ENCODE results near the gene DIDO1.
"Not testable (repeated sequence)": the region's sequence is repeated elsewhere in the genome, so short reads cannot be mapped to it uniquely, and the experiment has no call there.

DIDO1 gene

DNA sequence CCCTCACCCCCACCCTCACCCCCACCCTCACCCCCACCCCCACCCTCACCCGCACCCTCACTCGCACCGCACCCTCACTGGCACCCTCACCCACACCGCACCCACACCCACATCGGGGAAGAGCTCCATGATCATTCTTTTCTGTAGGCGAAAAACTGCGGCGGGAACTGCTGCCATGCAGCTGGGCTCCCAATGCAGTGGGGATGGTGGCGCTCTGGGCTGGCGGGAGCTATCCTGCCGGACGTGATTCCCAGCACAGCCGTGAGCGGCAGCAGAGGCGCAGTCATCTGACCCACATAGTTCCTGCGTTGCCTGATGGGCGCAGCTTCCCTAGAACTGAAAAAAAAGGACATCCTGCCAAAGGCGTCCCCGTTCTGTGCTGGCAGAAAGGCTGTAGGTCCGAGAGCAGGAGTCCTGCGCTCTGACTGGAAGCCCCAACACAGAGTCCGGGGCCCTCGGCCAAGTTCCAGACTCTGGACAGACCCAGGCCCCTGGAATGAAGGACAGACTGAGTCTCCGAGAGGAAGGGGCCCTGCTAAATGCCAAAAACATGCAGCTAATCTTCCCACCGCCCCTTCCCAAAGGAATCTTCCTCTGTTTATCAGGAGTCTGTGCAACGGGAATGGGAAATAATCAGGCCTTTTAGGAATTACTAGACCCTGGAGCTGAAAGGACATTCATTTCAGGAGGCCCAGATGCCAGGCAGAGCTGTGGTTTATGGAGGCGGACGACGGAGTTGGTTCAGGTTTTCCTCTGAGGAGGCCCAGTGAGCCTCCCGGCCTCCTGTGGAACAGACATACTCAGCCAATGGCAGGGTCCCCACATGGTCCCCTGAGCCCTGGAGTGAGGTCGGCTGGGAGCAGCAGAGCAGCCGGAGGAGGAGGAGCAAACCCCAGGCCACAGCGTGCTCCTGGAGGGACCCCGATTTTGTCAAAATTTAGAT lies 50.6 kb downstream of the DIDO1 start:
- DNase-seq, result peak; percentile 48

DNA sequence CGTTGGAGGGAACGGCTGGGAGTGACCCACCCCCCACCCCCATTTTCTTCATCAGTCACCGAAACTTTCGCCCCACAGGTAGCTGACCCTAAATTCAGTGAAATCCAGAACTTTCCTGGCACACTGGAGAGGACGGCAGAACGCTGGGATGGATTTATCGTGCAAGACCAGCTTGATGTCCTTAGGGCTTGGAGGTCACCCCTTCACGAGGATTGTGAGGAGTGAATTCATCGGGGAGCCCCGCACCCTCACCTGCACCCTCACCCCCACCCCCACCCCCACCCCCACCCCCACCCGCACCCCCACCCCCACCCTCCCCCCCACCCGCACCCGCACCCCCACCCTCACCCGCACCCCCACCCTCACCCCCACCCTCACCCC lies 51.4 kb downstream of the DIDO1 start:
- DNase-seq, result no peak

DNA sequence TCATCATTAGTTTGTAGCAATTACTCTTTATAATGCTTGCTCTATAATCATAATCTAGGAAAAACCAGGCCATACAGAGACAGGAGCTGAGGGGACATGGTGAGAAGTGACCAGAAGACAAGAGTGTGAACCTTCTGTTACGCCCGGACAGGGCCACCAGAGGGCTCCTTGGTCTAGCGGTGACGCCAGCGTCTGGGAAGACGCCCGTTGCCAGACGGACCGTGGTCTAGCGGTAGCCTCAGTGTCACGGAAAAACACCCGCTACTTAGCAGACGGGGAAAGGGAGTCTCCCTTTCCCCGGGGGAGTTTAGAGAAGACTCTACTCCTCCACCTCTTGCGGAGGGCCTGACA lies 52.6 kb downstream of the DIDO1 start:
- DNase-seq, result not testable (repeated sequence)

DNA sequence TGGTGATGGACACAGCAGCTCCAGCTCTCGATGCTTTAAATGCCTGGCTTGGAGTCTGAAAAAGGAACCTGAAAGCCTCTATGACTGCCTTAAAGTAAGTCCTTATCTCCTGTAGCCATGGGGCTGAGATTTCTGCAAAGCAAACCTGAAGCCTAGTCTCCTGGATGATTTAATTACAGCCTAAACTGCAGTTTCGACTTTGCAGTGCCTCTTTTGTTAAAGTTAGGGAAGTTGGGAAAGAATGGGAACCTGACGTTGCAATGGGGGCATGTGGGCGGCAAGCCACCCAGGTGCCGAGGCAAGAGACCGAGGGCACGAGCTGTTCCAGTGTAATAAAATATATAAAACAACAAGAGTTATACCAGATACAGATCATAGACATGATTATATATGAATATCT lies 53.0 kb downstream of the DIDO1 start:
- DNase-seq, result no peak

DNA sequence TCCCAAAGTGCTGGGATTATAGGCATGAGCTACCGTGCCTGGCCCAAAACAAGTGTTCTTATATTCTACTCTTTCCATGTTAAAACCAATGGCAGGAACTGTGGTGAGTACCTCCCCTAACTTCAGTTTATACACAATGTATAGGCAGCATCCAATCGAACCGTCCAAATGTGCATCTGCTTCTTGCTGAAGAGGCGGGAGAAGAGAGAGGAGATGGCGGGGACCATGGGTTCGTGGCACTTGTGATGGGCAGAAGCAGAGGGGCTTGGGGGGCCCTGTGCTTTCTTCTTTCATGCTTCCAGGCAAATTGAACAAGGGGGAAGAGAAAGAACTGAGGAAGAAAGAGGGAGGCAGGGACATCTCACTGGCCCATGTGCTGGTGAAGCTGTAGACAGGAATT lies 53.4 kb downstream of the DIDO1 start:
- no peak for DNase-seq

DNA sequence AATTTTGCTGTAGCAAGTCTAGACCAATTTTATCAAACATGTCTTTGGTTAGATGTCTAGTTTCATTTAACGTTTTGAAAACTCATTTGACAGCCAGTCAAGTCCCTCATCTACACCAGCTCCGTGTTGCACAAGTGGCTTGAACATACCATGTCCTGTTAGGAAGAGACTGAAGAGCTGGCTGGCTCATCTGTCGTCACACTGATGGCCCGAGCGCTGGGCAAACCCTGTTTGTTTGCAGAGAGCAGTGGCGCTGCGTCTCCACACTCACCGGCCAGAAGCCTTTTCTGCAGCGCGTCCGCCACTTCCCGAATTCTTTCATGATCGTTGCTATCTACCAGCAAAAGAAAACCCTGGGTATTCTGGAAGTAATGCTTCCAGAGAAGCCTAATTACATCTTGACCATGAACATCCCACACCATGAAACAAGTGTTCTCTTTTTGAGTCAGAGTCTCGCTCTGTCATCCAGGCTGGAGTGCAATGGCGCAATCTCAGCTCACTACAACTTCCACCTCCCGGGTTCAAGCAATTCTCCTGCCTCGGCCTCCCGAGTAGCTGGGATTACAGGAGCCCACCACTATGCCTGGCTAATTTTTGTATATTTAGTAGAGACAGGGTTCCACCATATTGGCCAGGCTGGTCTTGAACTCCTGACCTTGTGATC lies 54.0 kb downstream of the DIDO1 start:
- DNase-seq, result no peak

DNA sequence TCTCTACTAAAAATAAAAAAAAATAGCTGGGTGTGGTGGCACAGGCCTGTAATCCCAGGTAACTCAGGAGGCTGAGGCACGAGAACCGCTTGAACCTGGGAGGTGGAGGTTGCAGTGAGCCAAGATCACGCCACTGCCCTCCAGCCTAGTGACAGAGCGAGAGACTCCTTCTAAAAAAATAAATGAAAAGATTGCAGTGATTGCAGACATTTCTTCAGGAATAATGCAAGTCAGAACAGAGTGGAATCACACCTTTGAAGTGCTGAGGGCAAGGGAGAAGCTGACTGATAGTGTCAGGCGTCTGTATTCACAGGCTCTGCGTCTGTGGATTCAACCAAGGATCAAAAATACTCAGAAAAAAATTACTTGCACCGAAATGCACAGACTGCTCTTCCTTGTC lies 62.1 kb downstream of the DIDO1 start:
- DNase-seq, result no peak

DNA sequence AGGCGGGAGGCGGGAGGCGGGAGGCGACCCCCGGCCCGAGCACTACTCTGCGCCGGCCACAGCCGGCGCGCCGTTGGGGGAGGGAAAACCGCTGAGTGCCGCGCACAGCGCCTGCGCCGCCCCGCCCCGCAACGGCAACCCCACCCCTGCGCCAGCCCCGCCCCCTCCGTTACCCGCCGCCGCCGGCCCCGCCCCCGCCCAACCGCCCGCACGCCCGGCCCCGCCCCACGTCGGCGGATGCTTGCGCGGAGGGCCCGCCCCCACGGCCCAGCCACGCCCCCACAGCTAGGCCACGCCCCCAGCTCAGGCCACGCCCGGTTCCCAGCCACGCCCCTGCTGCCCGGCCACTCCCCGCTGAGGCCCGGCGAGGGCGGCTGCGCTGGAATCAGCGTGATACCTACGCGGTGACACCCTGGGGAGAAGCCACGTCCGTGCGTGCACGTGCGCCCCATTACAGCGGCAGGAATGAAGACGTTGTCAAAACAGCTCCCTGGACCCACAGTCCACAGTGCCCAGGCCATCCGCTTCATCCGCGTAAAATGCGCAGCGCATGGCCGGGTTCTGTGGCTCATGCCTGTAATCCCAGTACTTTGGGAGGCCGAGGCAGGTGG lies 64.5 kb downstream of the DIDO1 start, which contains the start of gene TCFL5:
Gene TCFL5, minus strand, starts transcription at position 97 of the 611 bp plus-strand sequence. CDS start 152 bp downstream, outside the sequence.
- no peak for DNase-seq

DNA sequence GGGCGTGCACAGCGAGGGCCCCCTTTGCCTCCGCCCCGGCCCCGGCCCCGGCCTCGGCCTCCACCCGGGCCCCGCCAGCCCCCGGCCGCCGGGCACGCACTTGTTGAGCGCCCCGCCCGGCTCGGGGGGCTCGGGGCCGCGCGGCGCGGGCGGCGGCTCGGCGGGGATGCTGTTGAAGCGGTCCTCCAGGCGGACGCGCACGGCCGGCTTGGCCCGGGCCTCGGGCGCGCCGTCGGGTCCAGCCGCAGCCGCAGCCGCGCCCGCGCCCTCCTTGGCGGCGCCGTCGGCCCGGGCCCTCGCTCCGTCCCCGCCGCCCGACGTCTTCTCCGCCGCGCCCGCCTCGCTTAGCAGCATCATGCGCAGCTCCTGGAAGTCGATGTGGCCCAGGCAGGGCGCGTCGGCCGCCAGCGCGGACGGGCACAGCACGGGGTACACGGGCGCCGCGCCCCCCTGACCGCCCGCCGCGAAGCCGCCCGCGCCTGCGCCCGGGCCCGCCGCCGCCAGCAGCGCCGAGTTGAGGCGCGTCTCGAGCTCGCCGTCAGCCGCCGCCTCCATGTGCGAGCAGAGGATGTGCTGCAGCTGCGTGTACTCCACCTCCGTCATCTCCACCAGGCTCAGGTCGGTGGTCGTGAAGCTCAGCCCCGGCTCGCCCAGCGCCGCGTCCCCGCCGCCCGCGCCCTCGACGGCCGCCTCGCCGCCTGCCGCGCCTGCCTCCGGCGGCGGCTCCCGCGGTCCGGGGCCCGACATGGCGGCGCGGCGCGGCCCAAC lies 65.2 kb downstream of the DIDO1 start:
- no peak for DNase-seq

DNA sequence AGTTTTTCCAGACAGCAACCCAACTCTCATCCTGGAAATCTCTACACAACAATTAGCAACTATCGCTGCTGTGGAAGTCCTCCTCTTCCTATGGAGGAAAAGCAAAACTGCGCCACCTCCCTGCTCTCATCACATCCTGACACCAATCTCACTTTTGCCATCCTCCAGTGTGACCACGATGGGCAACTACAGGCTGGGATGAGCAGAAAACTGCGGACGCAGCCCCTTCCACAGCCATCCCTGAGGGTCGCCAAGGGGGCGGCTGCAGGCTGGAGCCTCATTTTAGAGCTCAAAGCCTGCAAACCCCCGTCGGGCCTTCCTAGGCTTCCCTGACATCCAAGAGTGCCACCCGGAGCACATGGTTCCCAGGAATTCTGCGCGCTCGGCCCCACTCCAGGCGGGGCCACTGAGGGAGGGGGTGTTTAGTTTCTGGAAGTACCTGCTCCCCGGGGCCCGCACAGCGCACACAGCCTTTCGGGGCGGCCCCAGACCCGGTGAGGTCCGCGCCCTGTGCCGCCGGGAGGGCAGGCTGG lies 65.8 kb downstream of the DIDO1 start:
- DNase-seq, result no peak

DNA sequence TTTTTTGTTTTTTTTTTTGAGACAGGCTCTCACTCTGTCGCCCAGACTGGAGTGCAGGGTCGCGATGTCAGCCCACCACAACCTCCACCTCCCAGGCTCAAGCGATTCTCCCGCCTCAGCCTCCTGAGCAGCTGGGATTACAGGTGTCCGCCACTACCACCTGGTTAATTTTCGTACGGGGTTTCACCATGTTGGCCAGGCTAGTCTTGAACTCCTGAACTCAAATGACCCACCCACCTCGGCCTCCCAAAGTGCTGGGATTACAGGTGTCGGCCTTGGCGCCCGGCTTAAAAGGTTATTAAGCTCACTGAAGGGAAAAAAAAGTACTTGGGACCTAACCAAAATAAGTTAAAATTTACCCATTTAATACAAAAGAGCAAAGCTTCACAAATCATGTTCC lies 66.6 kb downstream of the DIDO1 start:
- DNase-seq, result no peak

DNA sequence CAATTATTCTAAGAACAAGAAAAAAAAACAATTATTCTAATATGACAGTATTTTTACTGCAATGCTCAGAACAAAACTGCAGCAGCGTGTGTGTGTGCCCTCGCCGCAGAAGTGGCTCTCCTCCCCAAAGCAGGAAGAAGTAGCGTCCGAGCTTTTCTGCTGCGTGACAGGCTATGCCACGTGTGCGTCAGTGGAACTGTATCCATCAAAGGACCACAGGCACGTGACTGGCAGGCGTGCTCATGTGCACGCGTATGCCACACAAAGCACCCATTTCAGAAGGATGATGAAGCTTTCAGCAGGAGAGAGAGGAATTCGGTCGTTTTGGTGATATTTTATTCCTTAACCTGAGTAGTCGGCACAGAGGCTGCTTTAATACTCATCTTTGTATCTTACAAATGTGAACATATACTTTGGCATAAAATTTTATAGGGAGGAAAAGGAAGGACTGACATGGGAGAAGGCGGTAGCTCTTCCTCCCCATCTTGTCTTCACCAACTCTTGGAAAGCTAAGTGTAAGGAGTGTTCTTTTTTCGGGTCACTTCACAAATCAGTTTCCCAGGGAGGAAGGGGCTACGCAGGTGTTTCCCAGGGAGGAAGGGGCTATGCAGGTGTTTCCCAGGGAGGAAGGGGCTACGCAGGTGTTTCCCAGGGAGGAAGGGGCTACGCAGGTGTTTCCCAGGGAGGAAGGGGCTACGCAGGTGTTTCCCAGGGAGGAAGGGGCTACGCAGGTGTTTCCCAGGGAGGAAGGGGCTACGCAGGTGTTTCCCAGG lies 68.1 kb downstream of the DIDO1 start:
- DNase-seq, result no peak

DNA sequence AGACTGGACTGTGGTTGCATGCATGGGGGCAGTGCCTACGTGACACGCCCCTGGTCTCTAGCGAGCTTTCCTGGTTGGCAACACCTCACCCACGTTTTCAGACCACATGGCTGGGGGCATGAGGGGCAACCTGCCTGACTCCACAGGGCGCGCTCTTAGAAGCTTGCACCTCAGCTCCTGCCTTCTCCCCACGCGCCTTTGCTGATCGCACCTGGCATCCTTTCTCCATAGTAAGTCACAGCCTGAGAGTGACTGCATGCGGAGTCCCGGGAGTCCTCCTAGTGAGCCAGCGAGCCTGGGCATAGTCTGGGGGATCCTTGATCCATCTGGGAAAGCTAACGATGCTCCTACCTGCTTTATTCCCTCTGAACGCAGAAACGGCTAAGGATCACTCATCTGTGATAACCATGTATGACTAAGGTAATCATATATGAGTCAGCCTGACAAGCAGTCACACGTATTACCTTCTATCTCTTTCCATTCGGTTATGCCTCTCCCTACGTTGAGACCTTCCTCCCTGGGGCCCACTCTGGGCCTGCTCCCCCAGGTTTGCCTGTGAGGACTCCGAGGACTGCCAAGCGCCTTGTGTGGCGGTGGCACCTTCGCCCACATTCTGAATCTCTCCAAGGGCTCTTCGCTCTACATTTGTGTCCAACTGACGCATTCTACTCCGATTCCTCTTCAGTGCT lies 69.2 kb downstream of the DIDO1 start:
- no peak for DNase-seq

DNA sequence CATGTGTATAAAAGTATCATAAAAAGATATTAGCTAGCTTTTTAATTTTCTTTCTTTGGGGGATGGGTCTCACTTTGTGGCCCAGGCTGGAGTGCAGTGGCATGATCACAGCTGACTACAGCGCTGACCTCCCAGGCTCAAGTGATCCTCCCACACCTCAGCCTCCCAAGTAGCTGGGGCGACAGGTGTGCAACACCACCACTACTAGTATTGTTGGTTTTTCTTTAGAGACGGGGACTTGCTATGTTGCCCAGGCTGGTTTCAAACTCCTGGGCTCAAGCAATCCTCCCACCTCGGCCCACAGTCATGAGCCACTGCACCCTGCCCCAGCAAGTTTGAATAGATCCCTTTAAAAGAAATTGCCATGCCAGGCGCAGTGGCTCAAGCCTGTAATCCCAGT lies 71.2 kb downstream of the DIDO1 start:
- no peak for DNase-seq

DNA sequence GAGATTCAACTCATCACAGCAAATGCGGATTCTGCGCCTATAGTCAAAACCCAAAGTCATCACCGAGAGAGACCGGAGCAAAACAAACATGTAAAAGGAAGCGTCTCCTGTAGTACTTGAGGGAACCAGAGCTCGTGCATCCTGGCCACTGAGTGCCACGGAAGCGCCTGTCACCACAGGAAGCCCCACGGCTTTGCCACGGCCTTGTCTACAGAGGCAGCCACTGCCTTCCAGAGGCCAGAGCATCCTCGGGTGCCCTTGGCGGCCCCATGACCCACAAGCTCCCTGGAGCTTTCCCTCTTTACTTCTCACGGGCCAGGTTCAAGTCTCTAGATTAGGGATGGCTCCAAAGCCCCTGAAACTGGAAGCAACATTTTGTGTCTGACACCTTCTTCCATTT lies 72.2 kb downstream of the DIDO1 start:
- no peak for DNase-seq

DNA sequence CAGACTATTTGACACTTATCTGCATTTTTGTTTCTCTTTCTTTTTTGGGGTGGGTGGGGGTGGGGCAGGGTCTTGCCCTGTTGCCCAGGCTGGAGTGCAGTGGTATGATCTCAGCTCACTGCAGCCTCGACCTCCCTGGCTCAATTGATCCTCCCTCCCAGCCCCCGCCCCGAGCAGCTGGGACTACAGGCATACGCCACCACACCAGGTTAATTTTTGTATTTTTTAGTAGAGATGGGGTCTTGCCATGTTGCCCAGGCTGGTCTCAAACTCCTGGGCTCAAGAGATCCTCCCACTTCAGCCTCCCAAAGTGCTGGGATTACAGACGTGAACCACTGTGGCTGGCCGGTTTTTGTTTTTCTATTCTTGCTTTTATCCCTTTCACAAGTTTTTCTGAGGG lies 73.0 kb downstream of the DIDO1 start:
- DNase-seq, result not testable (repeated sequence)

DNA sequence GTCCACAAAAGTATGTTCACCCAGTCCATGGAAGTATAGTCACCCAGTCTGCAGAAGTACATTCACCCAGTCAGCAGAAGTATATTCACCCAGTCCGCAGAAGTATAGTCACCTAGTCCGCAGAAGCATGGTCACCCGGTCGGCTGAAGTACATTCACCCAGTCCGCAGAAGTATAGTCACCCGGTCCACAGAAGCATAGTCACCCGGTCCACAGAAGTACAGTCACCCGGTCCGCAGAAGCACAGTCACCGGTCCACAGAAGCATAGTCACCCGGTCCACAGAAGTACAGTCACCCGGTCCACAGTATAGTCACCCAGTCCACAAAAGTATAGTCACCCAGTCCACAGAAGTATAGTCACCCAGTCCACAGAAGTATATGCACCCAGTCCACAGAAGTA lies 73.5 kb downstream of the DIDO1 start:
- no peak for DNase-seq

DNA sequence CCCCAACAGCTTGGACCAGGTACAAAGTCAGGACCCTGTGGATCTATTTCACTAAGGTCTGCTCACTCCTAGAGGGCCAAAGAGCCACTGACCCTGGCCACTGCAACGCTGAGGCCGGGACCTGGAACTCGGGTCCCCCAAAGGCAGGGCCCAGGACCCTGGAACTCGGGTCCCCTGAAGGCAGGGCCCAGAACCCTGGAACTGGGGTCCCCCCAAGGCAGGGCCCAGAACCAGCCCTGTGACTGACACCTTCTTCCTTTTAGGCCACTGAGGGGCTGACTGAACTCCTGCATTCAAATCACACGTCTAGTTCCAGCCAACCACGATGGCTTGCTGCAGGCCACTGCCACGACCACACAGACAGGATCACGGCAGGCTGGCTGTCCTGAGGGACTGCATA lies 74.1 kb downstream of the DIDO1 start:
- no peak for DNase-seq

DNA sequence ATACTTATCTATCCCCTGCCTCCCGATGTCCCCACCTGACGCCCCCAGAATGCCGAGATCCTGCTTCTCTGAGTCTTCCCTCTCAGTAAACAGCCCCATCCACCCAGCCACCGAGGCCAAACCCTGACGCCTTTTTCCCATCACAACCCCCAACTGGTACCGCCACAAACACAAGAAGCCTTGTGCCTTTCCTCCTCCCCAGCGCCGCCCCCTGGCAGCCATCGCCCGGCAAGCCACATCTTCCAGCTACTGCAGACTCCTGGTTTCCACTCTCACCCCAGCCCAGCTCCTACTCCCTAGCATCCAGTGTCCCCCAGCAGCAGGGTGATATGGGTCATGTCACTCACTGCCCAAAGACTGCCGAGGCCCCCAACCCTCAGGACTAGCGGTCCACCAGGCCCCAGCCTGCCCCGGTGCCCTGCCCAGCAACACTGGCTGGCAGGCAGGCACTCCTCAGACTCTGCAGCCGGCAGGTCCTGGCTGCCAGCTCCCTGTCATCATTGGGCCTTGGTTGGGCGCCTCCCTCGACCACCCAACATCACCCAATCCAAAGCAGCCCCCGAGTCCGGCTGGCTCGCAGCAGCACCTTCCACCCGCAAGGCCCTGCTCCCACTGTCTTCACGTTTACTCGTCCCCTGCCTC lies 75.9 kb downstream of the DIDO1 start:
- no peak for DNase-seq

DNA sequence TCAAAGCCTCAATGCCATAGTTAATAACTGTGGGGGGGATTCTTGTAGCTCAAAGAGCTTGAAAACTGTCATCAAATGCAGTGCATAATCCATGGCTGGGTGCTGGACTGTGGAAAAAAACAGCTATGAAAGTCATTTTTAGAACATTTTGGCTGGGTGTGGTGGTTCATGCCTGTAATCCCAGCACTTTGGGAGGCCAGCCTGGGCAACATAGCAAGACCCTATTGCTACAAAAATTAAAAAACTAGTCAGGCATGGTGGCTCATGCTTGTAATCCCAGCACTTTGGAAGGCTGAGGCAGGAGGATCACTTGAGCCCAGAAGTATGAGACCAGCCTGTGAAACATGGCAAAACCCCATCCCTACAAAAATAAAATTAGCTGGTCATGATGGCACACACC lies 76.9 kb downstream of the DIDO1 start:
- DNase-seq, result no peak

DNA sequence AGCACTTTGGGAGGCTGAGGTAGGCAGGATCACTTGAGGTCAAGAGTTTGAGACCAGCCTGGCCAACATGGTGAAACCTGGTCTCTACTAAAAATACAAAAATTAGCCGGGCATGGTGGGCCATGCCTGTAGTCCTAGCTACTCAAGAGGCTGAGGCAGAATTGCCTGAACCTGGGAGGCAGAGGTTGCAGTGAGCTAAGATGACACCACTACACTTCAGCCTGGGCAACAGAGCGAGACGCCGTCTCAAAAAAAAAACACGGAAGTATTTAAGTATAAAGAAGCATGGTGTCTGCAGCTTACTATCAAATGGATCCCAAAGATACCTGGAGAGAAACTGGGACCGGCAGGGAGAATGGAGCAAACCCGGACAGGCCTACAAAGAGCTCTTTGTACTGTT lies 77.4 kb downstream of the DIDO1 start:
- not testable (repeated sequence) for DNase-seq
